Esophagus muscularis mucosa (tissue), 4 donors: ENCODE results near the gene LRP2. TPM values are rescaled to one million over a fixed set of nuclear protein-coding genes. Genes with fewer than 3 reads are reported as not detected.

ENCODE experiments used
- DNase-seq: peaks from one replicate; pipeline ENCODE4 v3.0.0-alpha.2; 2017; ENCODE audit errors: extremely low spot score
- H3K27ac ChIP-seq, 4 donors: fragments of 200-600 bp; sonication (generic); replicated peaks in 1 of 4; 1 replicate in 3 of 4; 2 replicates in 1 of 4; pipeline ENCODE4 v1.5.1; 2016 to 2019; ENCODE audit warnings: mild to moderate bottlenecking in 1 of 4
- H3K27me3 ChIP-seq, 4 donors: fragments of 200-600 bp; sonication (generic); one replicate each; pipeline versions ENCODE4 v1.5.1 to v1.6.0; 2016 to 2019
- H3K36me3 ChIP-seq, 4 donors: fragments of 200-600 bp; sonication (generic); one replicate each; pipeline ENCODE4 v1.5.1; 2016 to 2019
- H3K4me1 ChIP-seq, 4 donors: fragments of 200-600 bp; sonication (generic); one replicate each; pipeline ENCODE4 v1.5.1; 2016 to 2019
- H3K4me3 ChIP-seq, 4 donors: fragments of 200-600 bp; sonication (generic); 1 replicate in 2 of 4; 2 replicates in 2 of 4; pipeline ENCODE4 v1.5.1; 2016 to 2019; ENCODE audit warnings: mild to moderate bottlenecking in 4 of 4, moderate library complexity in 1 of 4
- H3K9me3 ChIP-seq, 4 donors: fragments of 200-600 bp; sonication (generic); 1 replicate in 3 of 4; 2 replicates in 1 of 4; pipeline ENCODE4 v1.5.1; 2016 to 2019
- EP300 ChIP-seq: sonication (generic); formaldehyde crosslinking; IDR thresholded peaks from one replicate; pipeline ENCODE4 v1.6.1; 2017; ENCODE audit warnings: antibody characterized with exemption
- POLR2A ChIP-seq: fragments of 450-650 bp; IDR thresholded peaks from one replicate; pipeline ENCODE4 v1.6.1; 2017; ENCODE audit warnings: antibody characterized with exemption, moderate library complexity, mild to moderate bottlenecking, low read depth
- POLR2AphosphoS5 ChIP-seq, 2 donors: sonication (generic); formaldehyde crosslinking; IDR thresholded peaks; one replicate each; pipeline ENCODE4 v1.6.1; 2017; ENCODE audit warnings: antibody characterized with exemption in 2 of 2
- WGBS: methylation state at CpG from one replicate; pipeline ENCODE4 v1.1.5; 2018; 5-methylcytosine and 5-hydroxymethylcytosine counted together
- intact Hi-C: fragments of 100-400 bp; cut with DNase I; formaldehyde crosslinking; loops from one replicate; pipeline ENCODE4 v1.15.1; 2023
- total RNA-seq, 4 donors: library from RNA; depleted of rRNA; stranded (reverse); fragments of >200 nt; gene quantifications; one replicate each; pipeline versions ENCODE4 v1.1.0 to v1.2.1, GENCODE V29; 2016
- TF ChIP-seq, protein P1 (sequence below), 3 experiments: fragments of 200-600 bp in 2 of 3; fragments of 450-650 bp in 1 of 3; sonication (generic) in 2 of 3; IDR thresholded peaks; one replicate each; pipeline ENCODE4 v1.5.1; 2017 to 2019; ENCODE audit warnings: antibody characterized with exemption in 3 of 3, mild to moderate bottlenecking in 2 of 3, moderate library complexity in 1 of 3

Gene LRP2
- total RNA-seq, 4 donors from 2014 or later = not detected

DNA sequence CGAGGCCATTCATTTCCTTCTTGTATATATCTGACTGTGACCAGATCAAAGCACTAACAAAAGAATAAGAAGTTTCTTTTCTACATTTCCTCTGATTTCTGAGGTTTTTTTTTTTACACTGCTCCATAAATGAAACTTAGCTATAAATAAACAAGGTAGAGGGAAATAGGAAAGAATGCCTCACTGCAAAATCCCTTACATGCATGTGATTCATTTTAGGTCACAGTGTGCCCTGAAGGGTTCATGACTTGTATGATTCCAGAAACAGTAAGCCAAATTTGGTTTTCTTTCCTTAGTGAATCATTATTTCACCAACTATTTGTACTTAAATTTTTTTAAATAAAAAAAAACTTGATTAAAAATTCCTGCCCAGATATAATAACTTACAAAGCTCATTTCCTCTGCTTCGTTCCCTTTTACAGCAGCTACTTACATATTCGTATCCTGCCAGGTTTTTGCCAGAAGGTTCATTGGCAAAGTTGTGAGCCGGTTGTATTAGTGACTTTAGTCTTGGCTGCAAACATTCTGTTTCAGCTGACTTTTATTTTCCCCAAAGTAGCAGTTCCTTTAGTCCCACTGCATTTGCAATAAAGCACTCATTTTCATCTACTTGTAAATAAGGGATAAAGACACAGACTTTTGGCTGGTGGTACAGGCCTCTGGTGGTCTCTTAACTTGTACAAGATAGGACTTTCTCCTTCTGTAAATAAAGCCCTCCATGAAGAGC is 58.6 kb downstream of the LRP2 start:
- WGBS = 57% methylated on average over 4 of the region's 4 CpGs
- no peak for TF ChIP-seq EP300
- TF ChIP-seq POLR2A = no peak
- no peak for TF ChIP-seq POLR2AphosphoS5 (IDR thresholded peaks at IDR 0.05)
- no peaks in the 10 kb centered on the region for H3K27me3 ChIP-seq
- intact Hi-C loops = no loop called here
- no peak overlapping the region for H3K4me3 ChIP-seq
- H3K36me3 ChIP-seq = no peaks in the 10 kb centered on the region
- no peak for DNase-seq
- no peaks in the 10 kb centered on the region for H3K9me3 ChIP-seq
- no peak overlapping the region for H3K27ac ChIP-seq
- no peaks in the 10 kb centered on the region for H3K4me1 ChIP-seq

DNA sequence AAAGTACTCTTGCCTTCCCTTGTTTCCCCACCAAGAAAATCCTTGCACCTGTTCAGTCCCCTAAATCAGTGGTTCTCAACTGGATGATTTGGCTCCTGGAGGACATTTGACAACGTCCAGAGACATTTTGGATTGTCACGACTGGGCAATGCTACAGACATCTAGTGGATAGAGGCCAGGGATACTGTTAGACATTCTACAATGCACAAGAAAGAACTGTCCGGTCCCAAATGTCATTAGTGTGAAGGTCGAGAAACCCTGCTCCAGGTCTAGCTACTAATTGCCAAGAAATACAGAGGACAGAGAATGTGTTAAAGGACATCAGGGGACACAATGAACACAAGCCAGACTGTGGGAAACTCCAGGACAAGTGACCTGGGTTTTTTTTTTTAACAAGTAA is 60.0 kb downstream of the LRP2 start:
- Histone ChIP-seq H3K27me3 (no peaks in the 10 kb centered on the region), H3K4me1 (no peaks in the 10 kb centered on the region), H3K27ac (no peak overlapping the region), H3K4me3 (no peak overlapping the region), H3K9me3 (no peaks in the 10 kb centered on the region), H3K36me3 (no peaks in the 10 kb centered on the region)
- no peak for DNase-seq
- intact Hi-C loops = no loop called here
- TF ChIP-seq POLR2A (no peak), POLR2AphosphoS5 (IDR thresholded peaks at IDR 0.05) (no peak), EP300 (no peak)
- TF ChIP-seq, protein P1, sequence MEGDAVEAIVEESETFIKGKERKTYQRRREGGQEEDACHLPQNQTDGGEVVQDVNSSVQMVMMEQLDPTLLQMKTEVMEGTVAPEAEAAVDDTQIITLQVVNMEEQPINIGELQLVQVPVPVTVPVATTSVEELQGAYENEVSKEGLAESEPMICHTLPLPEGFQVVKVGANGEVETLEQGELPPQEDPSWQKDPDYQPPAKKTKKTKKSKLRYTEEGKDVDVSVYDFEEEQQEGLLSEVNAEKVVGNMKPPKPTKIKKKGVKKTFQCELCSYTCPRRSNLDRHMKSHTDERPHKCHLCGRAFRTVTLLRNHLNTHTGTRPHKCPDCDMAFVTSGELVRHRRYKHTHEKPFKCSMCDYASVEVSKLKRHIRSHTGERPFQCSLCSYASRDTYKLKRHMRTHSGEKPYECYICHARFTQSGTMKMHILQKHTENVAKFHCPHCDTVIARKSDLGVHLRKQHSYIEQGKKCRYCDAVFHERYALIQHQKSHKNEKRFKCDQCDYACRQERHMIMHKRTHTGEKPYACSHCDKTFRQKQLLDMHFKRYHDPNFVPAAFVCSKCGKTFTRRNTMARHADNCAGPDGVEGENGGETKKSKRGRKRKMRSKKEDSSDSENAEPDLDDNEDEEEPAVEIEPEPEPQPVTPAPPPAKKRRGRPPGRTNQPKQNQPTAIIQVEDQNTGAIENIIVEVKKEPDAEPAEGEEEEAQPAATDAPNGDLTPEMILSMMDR (IDR thresholded peaks at IDR 0.05) = no peak
- WGBS = 70% methylated on average over 3 of the region's 4 CpGs

DNA sequence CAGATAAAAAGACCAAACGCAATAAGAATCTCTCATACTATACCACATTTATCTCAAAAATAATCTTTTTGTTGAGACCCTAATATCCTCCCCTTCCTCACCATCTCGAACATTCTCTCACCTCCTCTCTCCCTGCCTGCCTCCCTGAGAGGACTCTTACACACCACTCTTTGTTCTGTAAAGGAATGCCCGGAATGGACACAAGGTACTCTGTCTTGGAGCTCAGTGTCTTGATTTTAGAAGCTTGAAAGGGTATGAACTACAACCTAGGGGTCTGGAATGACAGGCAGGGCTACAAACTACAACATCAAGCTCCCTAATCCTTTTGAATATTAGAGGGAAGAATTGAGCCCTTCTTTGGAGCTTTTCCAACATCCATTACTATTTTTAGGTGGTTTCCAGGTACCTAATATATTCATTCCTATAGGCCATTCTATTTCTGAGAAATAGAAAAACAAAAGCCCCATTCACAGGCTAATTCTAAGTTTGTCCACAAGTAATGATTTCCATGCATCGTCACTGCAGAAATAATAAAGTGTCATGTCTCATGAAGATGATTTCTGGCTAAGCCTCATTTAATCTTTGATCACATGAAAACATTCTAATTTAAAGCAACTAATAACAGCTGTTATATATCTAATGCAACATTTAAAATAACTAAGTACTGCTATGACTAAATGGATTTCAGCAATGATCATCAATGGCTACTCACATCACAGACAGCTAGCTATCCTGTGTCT is 60.6 kb downstream of the LRP2 start:
- Histone ChIP-seq H3K36me3 (no peaks in the 10 kb centered on the region), H3K27me3 (no peaks in the 10 kb centered on the region), H3K27ac (no peak overlapping the region), H3K4me1 (no peaks in the 10 kb centered on the region), H3K4me3 (no peak overlapping the region), H3K9me3 (no peaks in the 10 kb centered on the region)
- no peak for DNase-seq
- 69% methylated on average over 4 of the region's 4 CpGs for WGBS
- TF ChIP-seq, protein P1 (IDR thresholded peaks at IDR 0.05) = no peak
- no peak for TF ChIP-seq POLR2AphosphoS5 (IDR thresholded peaks at IDR 0.05)
- TF ChIP-seq EP300 = no peak
- no peak for TF ChIP-seq POLR2A
- intact Hi-C loops = no loop called here

- Histone ChIP-seq H3K4me1 (no peaks in the 10 kb centered on the region), H3K9me3 (no peaks in the 10 kb centered on the region), H3K27me3 (no peaks in the 10 kb centered on the region), H3K36me3 (no peaks in the 10 kb centered on the region), H3K4me3 (no peak overlapping the region), H3K27ac (no peak overlapping the region)
- 44% methylated on average over 5 of the region's 5 CpGs for WGBS
- no peak for DNase-seq
- intact Hi-C loops = no loop called here
- TF ChIP-seq EP300 (no peak), POLR2A (no peak), POLR2AphosphoS5 (IDR thresholded peaks at IDR 0.05) (no peak)
- TF ChIP-seq, protein P1 (IDR thresholded peaks at IDR 0.05) = no peak
Measured at GRCh38 chr2:169300636-169301530, 61.5 kb downstream of the LRP2 start.

- Histone ChIP-seq H3K4me3 (no peak overlapping the region), H3K9me3 (no peaks in the 10 kb centered on the region), H3K36me3 (no peaks in the 10 kb centered on the region), H3K27me3 (no peaks in the 10 kb centered on the region), H3K27ac (no peak overlapping the region), H3K4me1 (no peaks in the 10 kb centered on the region)
- WGBS = 89% methylated on average over 1 of the region's 1 CpG
- TF ChIP-seq EP300 (no peak), POLR2AphosphoS5 (IDR thresholded peaks at IDR 0.05) (no peak), POLR2A (no peak)
- TF ChIP-seq, protein P1 (IDR thresholded peaks at IDR 0.05) = no peak
- intact Hi-C loops = no loop called here
- no peak for DNase-seq
Measured at GRCh38 chr2:169298007-169298406, 64.3 kb downstream of the LRP2 start.
